ENCODE measurements around the gene CDH24.

DNA sequence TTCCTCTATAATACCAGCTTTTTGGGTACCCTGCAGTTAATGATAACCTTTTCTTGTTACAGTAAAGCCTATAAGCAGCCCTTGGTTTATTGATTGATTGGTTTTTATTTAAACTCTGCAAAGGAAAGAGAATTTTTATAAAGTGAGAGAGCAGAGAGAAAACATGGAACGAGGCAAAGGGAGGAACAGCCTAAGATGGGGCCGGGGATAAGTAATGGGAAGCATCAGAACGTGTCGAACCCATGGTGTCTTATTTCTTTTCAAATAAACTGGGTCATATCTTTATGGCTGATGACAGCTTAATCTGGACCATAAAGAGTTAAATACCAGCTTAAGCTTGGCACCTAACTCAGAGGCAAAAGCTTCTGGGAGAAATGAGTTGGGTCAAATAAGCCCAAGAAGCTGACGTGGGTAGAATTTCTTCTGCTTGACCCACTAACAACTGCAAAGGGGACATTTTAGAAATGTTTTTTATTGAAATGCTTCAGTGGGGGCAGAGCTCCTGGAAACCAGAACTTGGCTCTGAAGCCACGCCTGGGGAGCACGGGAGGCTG is 35.4 kb downstream of the CDH24 start:
- no peak for TF ChIP-seq EZH2 (IDR thresholded peaks at IDR 0.05; ENCODE audit: borderline replicate concordance, insufficient read depth, low read length, poor library complexity, severe bottlenecking)
- TF ChIP-seq, protein P1, sequence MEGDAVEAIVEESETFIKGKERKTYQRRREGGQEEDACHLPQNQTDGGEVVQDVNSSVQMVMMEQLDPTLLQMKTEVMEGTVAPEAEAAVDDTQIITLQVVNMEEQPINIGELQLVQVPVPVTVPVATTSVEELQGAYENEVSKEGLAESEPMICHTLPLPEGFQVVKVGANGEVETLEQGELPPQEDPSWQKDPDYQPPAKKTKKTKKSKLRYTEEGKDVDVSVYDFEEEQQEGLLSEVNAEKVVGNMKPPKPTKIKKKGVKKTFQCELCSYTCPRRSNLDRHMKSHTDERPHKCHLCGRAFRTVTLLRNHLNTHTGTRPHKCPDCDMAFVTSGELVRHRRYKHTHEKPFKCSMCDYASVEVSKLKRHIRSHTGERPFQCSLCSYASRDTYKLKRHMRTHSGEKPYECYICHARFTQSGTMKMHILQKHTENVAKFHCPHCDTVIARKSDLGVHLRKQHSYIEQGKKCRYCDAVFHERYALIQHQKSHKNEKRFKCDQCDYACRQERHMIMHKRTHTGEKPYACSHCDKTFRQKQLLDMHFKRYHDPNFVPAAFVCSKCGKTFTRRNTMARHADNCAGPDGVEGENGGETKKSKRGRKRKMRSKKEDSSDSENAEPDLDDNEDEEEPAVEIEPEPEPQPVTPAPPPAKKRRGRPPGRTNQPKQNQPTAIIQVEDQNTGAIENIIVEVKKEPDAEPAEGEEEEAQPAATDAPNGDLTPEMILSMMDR (IDR thresholded peaks at IDR 0.05; ENCODE audit: poor library complexity, severe bottlenecking) = no peak
